Retinal pigment epithelial cell (primary cell): ENCODE data around the gene CD2AP.

Experiments used
- DNase-seq: peaks from one replicate; pipeline ENCODE4 v3.0.0-alpha.2; 2010; ENCODE audit warnings: low read depth
- H3K4me3 ChIP-seq: 2 replicates; pipeline ENCODE4 v1.5.1; 2011; ENCODE audit warnings: mild to moderate bottlenecking, low read length, control low read depth, moderate library complexity
- CTCF ChIP-seq: conservative IDR thresholded peaks from 2 replicates; pipeline ENCODE4 v1.5.1; 2011; ENCODE audit warnings: low read depth, low read length, control low read depth, inconsistent platforms

The CD2AP gene

GRCh38 chr6:47587493-47587892 is 109.9 kb downstream of the CD2AP start:
- H3K4me3 ChIP-seq: no peak overlapping the region
- no peak for DNase-seq
- no peak for TF ChIP-seq CTCF

- H3K4me3 ChIP-seq: no peak overlapping the region
- no peak for DNase-seq
- TF ChIP-seq CTCF: no peak
Observed at GRCh38 chr6:47592131-47592840, 114.7 kb downstream of the CD2AP start.

GRCh38 chr6:47593979-47594378 is 116.4 kb downstream of the CD2AP start:
- H3K4me3 ChIP-seq: no peak overlapping the region
- TF ChIP-seq CTCF: no peak
- no peak for DNase-seq

GRCh38 chr6:47595785-47596184 is 118.2 kb downstream of the CD2AP start:
- no peak overlapping the region for H3K4me3 ChIP-seq
- no peak for TF ChIP-seq CTCF
- no peak for DNase-seq

GRCh38 chr6:47598367-47598766 is 120.8 kb downstream of the CD2AP start:
- no peak for DNase-seq
- H3K4me3 ChIP-seq: no peak overlapping the region
- TF ChIP-seq CTCF: no peak

GRCh38 chr6:47599512-47599911 is 121.9 kb downstream of the CD2AP start:
- H3K4me3 ChIP-seq: no peak overlapping the region
- TF ChIP-seq CTCF: no peak
- DNase-seq: no peak

- no peak overlapping the region for H3K4me3 ChIP-seq
- TF ChIP-seq CTCF: no peak
- DNase-seq: no peak
Observed at GRCh38 chr6:47603227-47603626, 125.6 kb downstream of the CD2AP start.
